Gastrocnemius medialis (tissue), 4 donors: ENCODE data around the gene CDCA4. TPM values are rescaled to one million over a fixed set of nuclear protein-coding genes. Genes with fewer than 3 reads are reported as not detected.
A peak's percentile ranks its signal among the peaks of the same experiment; 100 is the strongest.

Experiments
- ATAC-seq, 2 donors: fragments of 150-250 bp; one replicate each; pipeline ENCODE4 v1.9.1; 2016
- DNase-seq, 2 donors: peaks; one replicate each; pipeline ENCODE4 v3.0.0-alpha.2; 2019
- H3K27ac ChIP-seq, 4 donors: fragments of 200-600 bp; sonication (generic); 1 replicate in 1 of 4; 2 replicates in 3 of 4; pipeline ENCODE4 v1.5.1; 2016 to 2018; ENCODE audit warnings: mild to moderate bottlenecking in 2 of 4, moderate library complexity in 1 of 4
- H3K27me3 ChIP-seq, 3 donors: fragments of 200-600 bp; sonication (generic) in 2 of 3; 1 replicate in 1 of 3; 2 replicates in 2 of 3; pipeline versions ENCODE4 v1.5.1 to v1.6.0; 2016 to 2019; ENCODE audit warnings: mild to moderate bottlenecking in 1 of 3, moderate library complexity in 1 of 3
- H3K36me3 ChIP-seq, 2 donors: fragments of 200-600 bp; sonication (generic) in 1 of 2; one replicate each; pipeline ENCODE4 v1.5.1; 2017 to 2018
- H3K4me1 ChIP-seq, 2 donors: fragments of 200-600 bp; sonication (generic) in 1 of 2; one replicate each; pipeline ENCODE4 v1.5.1; 2016 to 2017; ENCODE audit warnings: mild to moderate bottlenecking in 2 of 2
- H3K4me3 ChIP-seq, 4 donors: fragments of 200-600 bp; sonication (generic) in 3 of 4; 1 replicate in 1 of 4; 2 replicates in 3 of 4; pipeline ENCODE4 v1.5.1; 2016 to 2019; ENCODE audit warnings: mild to moderate bottlenecking in 2 of 4
- H3K9me3 ChIP-seq, 3 donors: fragments of 200-600 bp; sonication (generic) in 2 of 3; 1 replicate in 1 of 3; 2 replicates in 2 of 3; pipeline ENCODE4 v1.5.1; 2016 to 2019
- POLR2A ChIP-seq, 2 donors: fragments of 450-650 bp; IDR thresholded peaks; one replicate each; pipeline ENCODE4 v1.6.1; 2017; ENCODE audit warnings: antibody characterized with exemption in 2 of 2, mild to moderate bottlenecking in 2 of 2, moderate library complexity in 2 of 2
- in situ Hi-C, 4 donors: fragments of 200-750 bp; cut with MboI; loops; one replicate each; pipeline versions ENCODE4 v1.15.0 to v1.8.0; 2017; ENCODE audit warnings: low sequenced_read_pairs in 4 of 4
- intact Hi-C: fragments of 100-400 bp; cut with DNase I; formaldehyde crosslinking; loops from one replicate; pipeline ENCODE4 v1.15.1; 2023; ENCODE audit warnings: low total_unique reads
- total RNA-seq, 4 donors: library from RNA; depleted of rRNA; stranded (reverse); fragments of >200 nt; gene quantifications; one replicate each; pipeline versions ENCODE4 v1.1.0 to v1.2.3, GENCODE V29; 2016
- TF ChIP-seq, protein P1 (sequence below), 5 experiments: fragments of 450-650 bp in 3 of 5; fragments of 200-600 bp in 2 of 5; sonication (generic) in 2 of 5; IDR thresholded peaks in 4 of 5; conservative IDR thresholded peaks in 1 of 5; 1 replicate in 4 of 5; 2 replicates in 1 of 5; pipeline ENCODE4 v1.5.1; 2016 to 2019; ENCODE audit warnings: antibody characterized with exemption in 5 of 5, mild to moderate bottlenecking in 3 of 5, moderate library complexity in 3 of 5

CDCA4 gene
- total RNA-seq, 4 donors from 2014 or later: 0.71 to 2.2 (median 1.8) TPM

DNA sequence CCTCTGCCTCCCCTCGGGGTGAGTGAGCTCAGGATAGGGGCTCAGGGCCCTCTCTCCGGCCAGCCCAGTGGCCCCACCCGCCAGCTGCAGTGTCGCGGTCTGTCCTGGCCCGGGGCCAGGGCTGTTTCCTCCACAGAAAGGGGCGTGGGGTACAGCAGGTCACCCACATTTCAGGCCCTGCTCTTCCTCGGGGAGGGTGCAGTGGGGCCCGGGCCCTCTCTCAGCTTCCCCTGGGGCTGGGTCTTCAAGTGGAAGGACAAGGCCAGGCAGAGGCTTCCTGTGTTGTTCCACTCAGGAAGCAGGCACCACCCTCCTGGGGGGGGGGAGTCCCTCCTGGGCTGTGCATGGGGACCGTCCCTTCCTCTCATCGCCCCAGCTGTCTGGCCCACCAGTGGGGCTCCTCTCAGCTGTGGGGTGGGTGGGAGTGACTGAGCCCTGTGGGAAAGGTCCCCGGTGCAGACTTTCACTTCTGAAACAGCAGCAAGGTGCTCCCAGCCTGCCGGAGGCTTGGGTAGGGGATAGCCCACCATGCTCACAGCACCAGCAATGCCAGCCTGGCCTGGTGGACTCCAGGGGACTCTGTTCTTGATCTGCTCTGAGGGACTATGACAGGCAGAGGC, 40.7 kb upstream of the CDCA4 start:
- in situ Hi-C loops: no loop called here
- intact Hi-C loops: no loop called here
- peak; percentile 16 to 23 for ATAC-seq
- peak in 1 of 2 donors; percentile 36 for DNase-seq
- Histone ChIP-seq H3K4me1 (peaks cover 4 to 11% of the 10 kb centered on the region in 2 donors), H3K4me3 (peak overlapping the region in 1 of 4 donors; percentile 5), H3K9me3 (no peaks in the 10 kb centered on the region), H3K27me3 (no peaks in the 10 kb centered on the region), H3K36me3 (no peaks in the 10 kb centered on the region), H3K27ac (peak overlapping the region; percentile 18 to 72 (median 68))
- TF ChIP-seq, protein P1, sequence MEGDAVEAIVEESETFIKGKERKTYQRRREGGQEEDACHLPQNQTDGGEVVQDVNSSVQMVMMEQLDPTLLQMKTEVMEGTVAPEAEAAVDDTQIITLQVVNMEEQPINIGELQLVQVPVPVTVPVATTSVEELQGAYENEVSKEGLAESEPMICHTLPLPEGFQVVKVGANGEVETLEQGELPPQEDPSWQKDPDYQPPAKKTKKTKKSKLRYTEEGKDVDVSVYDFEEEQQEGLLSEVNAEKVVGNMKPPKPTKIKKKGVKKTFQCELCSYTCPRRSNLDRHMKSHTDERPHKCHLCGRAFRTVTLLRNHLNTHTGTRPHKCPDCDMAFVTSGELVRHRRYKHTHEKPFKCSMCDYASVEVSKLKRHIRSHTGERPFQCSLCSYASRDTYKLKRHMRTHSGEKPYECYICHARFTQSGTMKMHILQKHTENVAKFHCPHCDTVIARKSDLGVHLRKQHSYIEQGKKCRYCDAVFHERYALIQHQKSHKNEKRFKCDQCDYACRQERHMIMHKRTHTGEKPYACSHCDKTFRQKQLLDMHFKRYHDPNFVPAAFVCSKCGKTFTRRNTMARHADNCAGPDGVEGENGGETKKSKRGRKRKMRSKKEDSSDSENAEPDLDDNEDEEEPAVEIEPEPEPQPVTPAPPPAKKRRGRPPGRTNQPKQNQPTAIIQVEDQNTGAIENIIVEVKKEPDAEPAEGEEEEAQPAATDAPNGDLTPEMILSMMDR (IDR thresholded peaks at IDR 0.05 in 4 of 5, conservative IDR thresholded peaks at IDR 0.05 in 1 of 5): no peak
- TF ChIP-seq POLR2A (IDR thresholded peaks at IDR 0.05): no peak

DNA sequence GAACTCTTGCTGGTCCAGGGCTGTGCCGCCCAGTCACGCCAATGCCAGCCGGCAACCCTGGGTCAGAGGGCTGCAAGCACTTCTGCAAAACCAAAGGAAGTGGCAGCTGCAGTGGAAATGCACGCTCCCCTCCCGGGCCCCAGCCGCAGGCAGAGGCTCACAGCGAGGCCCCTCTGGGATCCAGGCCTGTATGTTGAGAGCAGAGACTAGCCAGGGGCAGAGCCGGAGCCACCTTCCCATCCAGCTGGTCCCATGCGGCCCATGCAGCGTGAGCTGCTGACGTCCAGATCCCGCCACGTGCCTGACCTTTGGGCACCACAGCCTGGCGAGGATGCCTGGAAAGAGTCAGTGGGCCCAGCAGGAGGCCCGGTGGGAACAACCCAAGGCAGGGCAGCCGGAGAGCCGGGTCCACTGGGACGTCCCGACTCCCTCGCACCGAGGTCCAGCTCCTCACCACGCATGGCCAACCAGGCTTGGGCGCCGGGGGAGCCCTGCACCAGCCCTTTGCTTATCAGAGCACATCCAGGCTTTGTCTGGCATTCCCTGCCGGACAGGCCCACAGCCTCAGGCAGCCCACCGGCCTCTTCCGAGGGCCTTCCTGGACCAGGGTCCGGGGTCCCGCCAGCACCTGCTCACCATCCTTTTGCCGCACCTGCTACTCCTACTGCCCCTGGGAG, 40.0 kb upstream of the CDCA4 start:
- peak overlapping the region in 1 of 4 donors; percentile 5 for H3K4me3 ChIP-seq
- in situ Hi-C loops: no loop called here
- DNase-seq: no peak
- no peaks in the 10 kb centered on the region for H3K36me3 ChIP-seq
- H3K9me3 ChIP-seq: no peaks in the 10 kb centered on the region
- TF ChIP-seq, protein P1 (IDR thresholded peaks at IDR 0.05 in 4 of 5, conservative IDR thresholded peaks at IDR 0.05 in 1 of 5): no peak
- TF ChIP-seq POLR2A (IDR thresholded peaks at IDR 0.05): no peak
- H3K27ac ChIP-seq: peak overlapping the region; percentile 16 to 72 (median 68)
- H3K27me3 ChIP-seq: no peaks in the 10 kb centered on the region
- peaks cover 4 to 11% of the 10 kb centered on the region in 2 donors for H3K4me1 ChIP-seq
- intact Hi-C loops: no loop called here
- no peak for ATAC-seq

DNA sequence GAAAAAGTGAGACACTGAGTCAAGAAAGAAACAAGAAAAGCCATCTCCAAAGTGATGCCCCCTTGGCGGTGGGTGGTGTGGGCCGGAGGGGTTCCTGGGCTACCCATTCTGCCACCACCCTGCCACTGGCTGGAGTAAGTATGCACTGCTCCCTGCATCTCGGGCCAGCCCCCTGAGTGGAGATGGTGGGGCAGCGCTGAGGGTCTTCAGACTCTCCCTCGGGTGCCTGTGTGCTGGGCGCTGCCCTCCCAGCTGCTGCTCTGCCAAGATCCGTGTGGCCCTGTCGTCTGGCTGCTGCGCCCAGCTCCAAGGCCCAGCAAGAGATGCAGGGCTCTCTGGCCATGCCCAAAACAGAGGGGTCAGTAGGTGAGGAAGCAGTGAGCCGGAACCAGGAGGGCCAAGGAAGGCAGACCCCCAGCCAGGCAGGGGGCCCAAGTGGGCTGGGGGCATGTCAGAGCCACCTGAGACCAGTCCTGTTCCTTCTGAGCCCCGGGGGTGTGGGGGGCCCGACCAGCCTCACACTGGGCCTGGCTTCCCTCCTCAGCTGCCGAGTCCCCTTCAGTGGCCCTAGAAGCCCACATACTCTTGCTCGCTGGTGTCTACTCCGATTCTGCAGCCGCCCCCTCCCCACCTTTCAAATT, 39.2 kb upstream of the CDCA4 start:
- in situ Hi-C loops (no loop called here), intact Hi-C loops (no loop called here)
- Histone ChIP-seq H3K9me3 (no peaks in the 10 kb centered on the region), H3K27me3 (no peaks in the 10 kb centered on the region), H3K27ac (peak overlapping the region in 3 of 4 donors; percentile 27 to 72 (median 67)), H3K4me1 (peaks cover 4 to 11% of the 10 kb centered on the region in 2 donors), H3K36me3 (no peaks in the 10 kb centered on the region), H3K4me3 (no peak overlapping the region)
- TF ChIP-seq POLR2A (IDR thresholded peaks at IDR 0.05): no peak
- TF ChIP-seq, protein P1 (IDR thresholded peaks at IDR 0.05 in 4 of 5, conservative IDR thresholded peaks at IDR 0.05 in 1 of 5): no peak
- no peak for ATAC-seq
- DNase-seq: no peak

DNA sequence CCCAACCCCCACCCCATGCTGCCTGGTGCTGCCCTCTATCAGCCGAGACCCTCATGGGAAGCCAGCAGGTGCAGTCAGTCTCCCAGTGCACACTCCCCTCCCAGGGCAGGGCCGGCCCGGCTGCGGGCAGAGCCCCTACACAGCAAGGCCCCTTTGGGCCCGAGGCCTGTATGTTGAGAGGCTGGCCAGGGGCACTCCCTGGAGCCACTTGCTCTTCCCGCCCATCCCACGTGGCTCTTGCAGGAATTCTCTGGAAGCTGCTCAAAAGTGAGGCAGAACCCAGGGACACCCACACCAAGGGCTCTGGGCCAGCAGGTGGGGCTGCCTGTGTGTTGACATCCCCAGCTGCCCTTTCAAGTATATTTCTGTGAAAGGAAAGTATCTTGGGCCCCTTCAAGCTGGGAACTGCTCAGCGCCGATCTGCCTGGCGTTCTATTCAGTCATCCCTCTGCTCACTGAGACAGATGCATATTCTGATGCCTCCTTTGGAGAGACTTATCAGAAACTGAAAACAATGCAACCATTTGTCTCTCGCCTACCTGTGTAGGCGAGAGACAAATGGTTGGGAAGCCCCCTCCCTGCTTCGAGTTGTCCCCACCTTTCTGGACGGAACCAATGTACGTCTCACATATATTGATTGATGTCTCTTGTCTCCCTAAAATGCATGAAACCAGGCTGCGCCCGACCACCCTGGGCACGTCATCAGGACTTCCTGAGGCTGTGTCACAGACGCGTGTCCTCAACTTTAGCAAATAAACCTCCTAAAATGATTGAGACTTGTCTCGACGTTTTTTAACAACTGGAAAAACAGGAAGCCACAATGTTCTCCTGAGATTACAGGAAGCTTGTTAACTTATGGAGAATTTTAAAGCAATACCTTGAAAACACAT, 38.4 kb upstream of the CDCA4 start:
- intact Hi-C loops (no loop called here), in situ Hi-C loops (no loop called here)
- Histone ChIP-seq H3K36me3 (no peaks in the 10 kb centered on the region), H3K4me3 (no peak overlapping the region), H3K4me1 (peaks cover 4 to 11% of the 10 kb centered on the region in 2 donors), H3K9me3 (no peaks in the 10 kb centered on the region), H3K27me3 (no peaks in the 10 kb centered on the region), H3K27ac (peak overlapping the region in 3 of 4 donors; percentile 12 to 67 (median 42))
- ATAC-seq (peak in 1 of 2 donors; percentile 34), DNase-seq (no peak)
- TF ChIP-seq, protein P1 (IDR thresholded peaks at IDR 0.05 in 4 of 5, conservative IDR thresholded peaks at IDR 0.05 in 1 of 5): peak in 1 of 5 experiments; percentile 19
- TF ChIP-seq POLR2A (IDR thresholded peaks at IDR 0.05): no peak
